Calu3 (cell line): ENCODE measurements around the gene CHD1. TPM values are rescaled to one million over a fixed set of nuclear protein-coding genes. Genes with fewer than 3 reads are reported as not detected.
"Not testable (repeated sequence)": the region's sequence is repeated elsewhere in the genome, so short reads cannot be mapped to it uniquely, and the experiment has no call there.

Source experiments
- BruUV-seq: library from RNA; stranded (reverse); fragments of 400-500 nt; replicated peaks from 2 replicates; lab custom pipeline; 2021; lab: Mats Ljungman, UMichigan
- CTCF ChIA-PET: fragments of 300-600 bp; sonication (Branson Sonifier 250); formaldehyde crosslinking; loops from one replicate; lab custom pipeline; 2022; ENCODE audit warnings: antibody characterized with exemption; lab: Charles Lee
- DNase-seq: peaks from one replicate; pipeline ENCODE4 v3.0.0; 2022
- H3K27ac Mint-ChIP-seq: one replicate; pipeline ENCODE4 v1.8.0; 2022; ENCODE audit warnings: mixed read lengths; ENCODE audit not compliant: unreplicated experiment
- H3K27me3 Mint-ChIP-seq: one replicate; pipeline ENCODE4 v1.8.0; 2022; ENCODE audit warnings: mixed read lengths; ENCODE audit not compliant: unreplicated experiment
- H3K36me3 Mint-ChIP-seq: one replicate; pipeline ENCODE4 v1.8.0; 2022; ENCODE audit warnings: mild to moderate bottlenecking, moderate library complexity, mixed read lengths; ENCODE audit not compliant: insufficient read depth, unreplicated experiment
- H3K4me1 Mint-ChIP-seq: one replicate; pipeline ENCODE4 v1.8.0; 2022; ENCODE audit warnings: mild to moderate bottlenecking, low read depth, mixed read lengths; ENCODE audit not compliant: unreplicated experiment
- H3K4me3 Mint-ChIP-seq: one replicate; pipeline ENCODE4 v1.8.0; 2022; ENCODE audit warnings: mild to moderate bottlenecking, low read depth, moderate library complexity, mixed read lengths; ENCODE audit not compliant: unreplicated experiment
- H3K9me3 Mint-ChIP-seq: one replicate; pipeline ENCODE4 v1.8.0; 2022; ENCODE audit warnings: low read depth, mixed read lengths; ENCODE audit not compliant: unreplicated experiment
- CTCF ChIP-seq: fragments of 200-600 bp; IDR thresholded peaks from one replicate; pipeline ENCODE4 v1.8.0; 2022; ENCODE audit warnings: antibody characterized with exemption; ENCODE audit not compliant: unreplicated experiment
- intact Hi-C: fragments of 100-400 bp; cut with micrococcal nuclease; formaldehyde crosslinking; loops from one replicate; pipeline ENCODE4 v1.10.0; 2022; ENCODE audit not compliant: unreplicated experiment
- total RNA-seq: library from RNA; stranded (reverse); gene quantifications from 2 replicates; pipeline ENCODE4 v1.2.3, GENCODE V29; 2022

Gene CHD1
- total RNA-seq, 1 experiment from 2014 or later: 79.7 TPM

GRCh38 chr5:98957307-98957706 is 28.5 kb upstream of the CHD1 start:
- H3K4me1 Mint-ChIP-seq: no peaks in the 10 kb centered on the region
- H3K4me3 Mint-ChIP-seq: no peak overlapping the region
- DNase-seq: no peak
- intact Hi-C loops: no loop called here
- H3K36me3 Mint-ChIP-seq: no peaks in the 10 kb centered on the region
- no peak overlapping the region for H3K27ac Mint-ChIP-seq
- BruUV-seq: no TSS peak
- H3K27me3 Mint-ChIP-seq: no peaks in the 10 kb centered on the region
- H3K9me3 Mint-ChIP-seq: no peaks in the 10 kb centered on the region
- CTCF ChIA-PET: no interaction called here
- no peak for TF ChIP-seq CTCF

- not testable (repeated sequence) for H3K4me3 Mint-ChIP-seq, H3K27ac Mint-ChIP-seq
Measured at GRCh38 chr5:98955888-98956287, 27.1 kb upstream of the CHD1 start.

GRCh38 chr5:98955471-98955870 is 26.7 kb upstream of the CHD1 start:
- H3K27ac Mint-ChIP-seq, H3K9me3 Mint-ChIP-seq, intact Hi-C loops, H3K27me3 Mint-ChIP-seq, DNase-seq, H3K36me3 Mint-ChIP-seq, H3K4me1 Mint-ChIP-seq, BruUV-seq, CTCF ChIA-PET, H3K4me3 Mint-ChIP-seq: not testable (repeated sequence)

More at GRCh38 chr5:98955888-98956287, 27.1 kb upstream of the CHD1 start:
- H3K36me3 Mint-ChIP-seq, H3K4me1 Mint-ChIP-seq, CTCF ChIA-PET, BruUV-seq, H3K27me3 Mint-ChIP-seq, intact Hi-C loops, H3K9me3 Mint-ChIP-seq, DNase-seq: not testable (repeated sequence)

GRCh38 chr5:98954392-98955028 is 25.7 kb upstream of the CHD1 start:
- no peak overlapping the region for H3K27ac Mint-ChIP-seq
- no peaks in the 10 kb centered on the region for H3K36me3 Mint-ChIP-seq
- H3K9me3 Mint-ChIP-seq: no peaks in the 10 kb centered on the region
- no peaks in the 10 kb centered on the region for H3K27me3 Mint-ChIP-seq
- no peak for DNase-seq
- CTCF ChIA-PET: no interaction called here
- no peak overlapping the region for H3K4me3 Mint-ChIP-seq
- H3K4me1 Mint-ChIP-seq: no peaks in the 10 kb centered on the region
- intact Hi-C loops: no loop called here
- TF ChIP-seq CTCF: no peak
- no TSS peak for BruUV-seq

GRCh38 chr5:98942847-98943246 is 14.0 kb upstream of the CHD1 start:
- no peaks in the 10 kb centered on the region for H3K36me3 Mint-ChIP-seq
- no peak for DNase-seq
- no TSS peak for BruUV-seq
- CTCF ChIA-PET: no interaction called here
- H3K27ac Mint-ChIP-seq: no peak overlapping the region
- no peak overlapping the region for H3K4me3 Mint-ChIP-seq
- intact Hi-C loops: no loop called here
- H3K27me3 Mint-ChIP-seq: no peaks in the 10 kb centered on the region
- no peaks in the 10 kb centered on the region for H3K9me3 Mint-ChIP-seq
- TF ChIP-seq CTCF: no peak
- H3K4me1 Mint-ChIP-seq: peaks cover 9% of the 10 kb centered on the region
